Common myeloid progenitor, CD34-positive (primary cell): ENCODE data around the gene TMEM45B.

ENCODE experiments used
- CTCF ChIA-PET: fragments of 350-600 bp; sonication (Branson Sonifier 250); formaldehyde crosslinking; loops from one replicate; lab custom pipeline; 2021; ENCODE audit warnings: antibody characterized with exemption; lab: Charles Lee
- POLR2A ChIA-PET: fragments of 350-600 bp; sonication (Branson Sonifier 250); formaldehyde crosslinking; loops from one replicate; lab custom pipeline; 2021; ENCODE audit warnings: antibody characterized with exemption; lab: Charles Lee
- DNase-seq, 3 donors: peaks; one replicate each; pipeline versions ENCODE4 v3.0.0 to v3.0.0-alpha.2; 2013
- H3K27ac ChIP-seq, 2 experiments: 1 replicate in 1 of 2; 2 replicates in 1 of 2; pipeline ENCODE4 v1.7.0; 2013; ENCODE audit warnings: inconsistent platforms in 2 of 2, low read length in 2 of 2, mild to moderate bottlenecking in 2 of 2, low read depth in 1 of 2, moderate library complexity in 1 of 2; ENCODE audit not compliant: severe bottlenecking in 2 of 2, insufficient read depth in 1 of 2, poor library complexity in 1 of 2
- H3K27me3 ChIP-seq, 5 experiments: replicated peaks in 2 of 5; 1 replicate in 3 of 5; 2 replicates in 2 of 5; pipeline versions ENCODE4 v1.6.1 to v1.7.0; 2013; ENCODE audit warnings: low read length in 4 of 5, mild to moderate bottlenecking in 2 of 5, moderate library complexity in 2 of 5, inconsistent platforms in 1 of 5; ENCODE audit not compliant: insufficient read depth in 5 of 5, control insufficient read depth in 4 of 5
- H3K36me3 ChIP-seq, 4 experiments: 1 replicate in 2 of 4; 2 replicates in 2 of 4; pipeline versions ENCODE4 v1.6.1 to v1.7.0; 2013; ENCODE audit warnings: low read length in 3 of 4, control low read depth in 1 of 4, mild to moderate bottlenecking in 1 of 4; ENCODE audit not compliant: control insufficient read depth in 4 of 4, insufficient read depth in 4 of 4
- H3K4me1 ChIP-seq, 4 experiments: 1 replicate in 3 of 4; 2 replicates in 1 of 4; pipeline versions ENCODE4 v1.6.1 to v1.7.1; 2013; ENCODE audit warnings: low read length in 3 of 4, mild to moderate bottlenecking in 3 of 4, control low read depth in 1 of 4, inconsistent platforms in 1 of 4, moderate library complexity in 1 of 4; ENCODE audit not compliant: control insufficient read depth in 4 of 4, insufficient read depth in 4 of 4; ENCODE audit errors: control extremely low read depth in 1 of 4
- H3K4me3 ChIP-seq, 7 experiments: 1 replicate in 4 of 7; 2 replicates in 3 of 7; pipeline versions ENCODE4 v1.5.1 to v1.7.0; 2013; ENCODE audit warnings: mild to moderate bottlenecking in 7 of 7, low read length in 6 of 7, moderate library complexity in 6 of 7, inconsistent platforms in 2 of 7, low read depth in 2 of 7, control low read depth in 1 of 7; ENCODE audit not compliant: insufficient read depth in 4 of 7, control insufficient read depth in 1 of 7; ENCODE audit errors: extremely low read depth in 1 of 7
- H3K9me3 ChIP-seq, 5 experiments: 1 replicate in 4 of 5; 2 replicates in 1 of 5; pipeline versions ENCODE4 v1.6.1 to v1.7.1; 2013; ENCODE audit warnings: low read length in 4 of 5, mild to moderate bottlenecking in 2 of 5, inconsistent platforms in 1 of 5, low read depth in 1 of 5, moderate library complexity in 1 of 5; ENCODE audit not compliant: control insufficient read depth in 4 of 5, insufficient read depth in 2 of 5; ENCODE audit errors: control extremely low read depth in 1 of 5
- WGBS: methylation state at CpG from one replicate; pipeline ENCODE4 v1.1.5; 2013; ENCODE audit not compliant: insufficient coverage; 5-methylcytosine and 5-hydroxymethylcytosine counted together

TMEM45B gene

DNA sequence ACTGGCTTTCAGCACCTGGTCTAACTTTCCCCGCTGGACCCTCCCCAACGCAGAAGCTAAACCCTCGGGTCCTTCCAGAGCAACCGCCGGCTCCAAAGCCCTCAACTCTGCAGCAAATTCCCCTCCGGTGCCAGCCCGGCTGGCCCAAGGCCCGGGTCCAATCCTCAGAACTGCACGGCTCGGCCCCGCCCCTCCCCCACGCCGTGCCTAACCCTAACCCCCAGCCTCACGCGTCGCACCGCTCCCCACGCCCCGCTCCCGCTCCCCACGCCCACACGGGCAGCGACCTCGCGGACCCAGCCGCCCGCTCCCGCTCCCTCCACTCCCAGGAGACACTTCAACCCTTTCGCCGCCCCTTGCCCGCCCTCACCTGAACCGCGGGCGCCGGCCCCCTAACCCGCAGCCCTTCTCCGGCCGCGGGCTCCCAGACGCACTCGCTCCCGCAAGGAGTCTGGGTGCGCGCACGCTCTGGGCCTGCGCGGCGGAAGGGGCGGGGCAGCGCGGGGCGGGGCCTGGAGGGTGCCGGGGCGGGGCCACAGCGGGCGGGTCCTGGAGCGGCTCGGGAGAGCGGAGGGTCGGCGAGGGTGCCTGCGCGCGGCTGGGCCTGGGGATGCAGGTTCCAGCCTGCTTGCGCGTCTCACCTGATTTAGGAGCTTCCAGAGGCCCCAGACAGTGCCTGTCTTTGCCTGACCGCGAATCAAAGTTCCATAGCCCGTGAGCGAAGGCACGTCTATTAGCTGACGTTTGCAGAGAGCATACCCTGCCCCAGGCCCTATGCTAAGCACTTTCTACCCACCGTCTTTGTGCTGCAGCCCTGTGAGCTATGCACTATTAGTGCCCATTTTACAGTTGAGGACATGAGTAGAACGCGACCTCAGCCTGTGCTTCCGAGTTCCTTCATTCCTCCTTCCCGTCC is 79.7 kb downstream of the TMEM45B start, which contains the start of gene NFRKB:
TSS of gene NFRKB (minus strand) at position 453 of the 916 bp plus-strand sequence. CDS start 2,729 bp downstream, outside the sequence.
- Histone ChIP-seq H3K4me1 (peaks cover 2 to 20% (median 14%) of the 10 kb centered on the region in 4 experiments), H3K9me3 (no peaks in the 10 kb centered on the region), H3K27me3 (no peaks in the 10 kb centered on the region), H3K36me3 (peaks cover 12 to 31% (median 20%) of the 10 kb centered on the region in 4 experiments), H3K27ac (peak within 1 kb of the TSS; percentile 2 to 60), H3K4me3 (peak within 1 kb of the TSS; percentile 73 to 96 (median 81))
- WGBS = 2% methylated on average over 68 of the region's 77 CpGs
- CTCF ChIA-PET = interaction anchor here (0.7 to 1.3 kb wide), 2 partner anchors 14 to 237 kb away, joined by 3 to 4 read pairs; no protein-coding TSS in a partner anchor
- DNase-seq = peak; percentile 66 to 84 (median 76)
- POLR2A ChIA-PET = no interaction called here

- Histone ChIP-seq H3K4me1 (peaks cover 2 to 20% (median 14%) of the 10 kb centered on the region in 4 experiments), H3K36me3 (peaks cover 7 to 24% (median 15%) of the 10 kb centered on the region in 4 experiments), H3K9me3 (no peaks in the 10 kb centered on the region), H3K27ac (no peak overlapping the region), H3K27me3 (no peaks in the 10 kb centered on the region), H3K4me3 (peak overlapping the region in 6 of 7 experiments; percentile 73 to 96 (median 84))
- peak in 1 of 3 donors; percentile 7 for DNase-seq
- ChIA-PET CTCF (interaction anchor here (0.7 kb wide), 1 partner anchor 237 kb away, joined by 3 read pairs; no protein-coding TSS in a partner anchor), POLR2A (no interaction called here)
- 53% methylated on average over 5 of the region's 9 CpGs for WGBS
Observed at GRCh38 chr11:129896062-129896461, 80.4 kb downstream of the TMEM45B start.

GRCh38 chr11:129905402-129905801 is 89.8 kb downstream of the TMEM45B start:
- no peak overlapping the region for H3K27ac ChIP-seq
- no peaks in the 10 kb centered on the region for H3K4me1 ChIP-seq
- peaks cover 6 to 45% (median 17%) of the 10 kb centered on the region in 4 experiments for H3K36me3 ChIP-seq
- POLR2A ChIA-PET = interaction anchor here (0.6 kb wide), 1 partner anchor 234 kb away, joined by 3 read pairs; no protein-coding TSS in a partner anchor
- H3K4me3 ChIP-seq = no peak overlapping the region
- H3K9me3 ChIP-seq = no peaks in the 10 kb centered on the region
- 98% methylated on average over 8 of the region's 8 CpGs for WGBS
- CTCF ChIA-PET = interaction anchor here (1.0 to 1.8 kb wide), 2 partner anchors 16 to 226 kb away, joined by 4 to 6 read pairs; no protein-coding TSS in a partner anchor
- no peak for DNase-seq
- H3K27me3 ChIP-seq = no peaks in the 10 kb centered on the region
